HG03378 (cell line): ENCODE results near the gene PRKCB.
"Not testable (repeated sequence)": the region's sequence is repeated elsewhere in the genome, so short reads cannot be mapped to it uniquely, and the experiment has no call there.

Experiments
- ATAC-seq: cut with Tn5 transposase; IDR thresholded peaks from one replicate; pipeline ENCODE4 v1.9.1; 2021; ENCODE audit warnings: mild to moderate bottlenecking, moderate library complexity; ENCODE audit not compliant: unreplicated experiment

The PRKCB gene

GRCh38 chr16:24150282-24150681, 314.5 kb downstream of the PRKCB start:
- no peak for ATAC-seq

- ATAC-seq: no peak
Observed at GRCh38 chr16:24151482-24151939, 315.7 kb downstream of the PRKCB start.

- ATAC-seq: not testable (repeated sequence)
Observed at GRCh38 chr16:24152048-24152447, 316.3 kb downstream of the PRKCB start.

GRCh38 chr16:24152826-24153225, 317.0 kb downstream of the PRKCB start:
- ATAC-seq: no peak

- ATAC-seq: no peak
Observed at GRCh38 chr16:24156777-24157176, 321.0 kb downstream of the PRKCB start.

- ATAC-seq: no peak
Observed at GRCh38 chr16:24163935-24164334, 328.2 kb downstream of the PRKCB start.

GRCh38 chr16:24164416-24164815, 328.6 kb downstream of the PRKCB start:
- ATAC-seq: no peak

- ATAC-seq: no peak
Observed at GRCh38 chr16:24165273-24165672, 329.5 kb downstream of the PRKCB start.

- no peak for ATAC-seq
Observed at GRCh38 chr16:24166661-24167528, 331.1 kb downstream of the PRKCB start.

GRCh38 chr16:24168856-24169255, 333.1 kb downstream of the PRKCB start:
- no peak for ATAC-seq

- no peak for ATAC-seq
Observed at GRCh38 chr16:24170407-24170806, 334.6 kb downstream of the PRKCB start.

- ATAC-seq: no peak
Observed at GRCh38 chr16:24174504-24174903, 338.7 kb downstream of the PRKCB start.

- no peak for ATAC-seq
Observed at GRCh38 chr16:24174957-24175356, 339.2 kb downstream of the PRKCB start.

GRCh38 chr16:24178496-24178895, 342.7 kb downstream of the PRKCB start:
- no peak for ATAC-seq

- no peak for ATAC-seq
Observed at GRCh38 chr16:24180451-24180850, 344.7 kb downstream of the PRKCB start.

GRCh38 chr16:24188021-24188542, 352.3 kb downstream of the PRKCB start:
- ATAC-seq: no peak

GRCh38 chr16:24188751-24189318, 353.1 kb downstream of the PRKCB start:
- no peak for ATAC-seq

- ATAC-seq: no peak
Observed at GRCh38 chr16:24189941-24190340, 354.2 kb downstream of the PRKCB start.

GRCh38 chr16:24191876-24192402, 356.2 kb downstream of the PRKCB start:
- ATAC-seq: no peak

- ATAC-seq: no peak
Observed at GRCh38 chr16:24195221-24195620, 359.4 kb downstream of the PRKCB start.

- ATAC-seq: no peak
Observed at GRCh38 chr16:24198807-24199533, 363.2 kb downstream of the PRKCB start.
